K562 (cell line): Measurements from ENCODE around the gene JUND. TPM values are rescaled to one million over a fixed set of nuclear protein-coding genes. Genes with fewer than 3 reads are reported as not detected.

Experiments
- CREB5 ChIP-seq: fragments of 250-450 bp; sonication (Bioruptor Pico); IDR thresholded peaks from 2 replicates; pipeline ENCODE4 v1.5.0; 2020; ENCODE audit warnings: mild to moderate bottlenecking
- DNMT1 ChIP-seq: fragments of 450-650 bp; IDR thresholded peaks from 2 replicates; pipeline ENCODE4 v1.6.1; 2016; ENCODE audit warnings: antibody characterized with exemption, mild to moderate bottlenecking
- ESRRB ChIP-seq: fragments of 250-450 bp; sonication (Bioruptor Pico); IDR thresholded peaks from 2 replicates; pipeline ENCODE4 v1.5.0; 2020; ENCODE audit warnings: mild to moderate bottlenecking, moderate library complexity, borderline replicate concordance
- IRF9 ChIP-seq: fragments of 450-650 bp; IDR thresholded peaks from 2 replicates; pipeline ENCODE4 v1.6.1; 2016; ENCODE audit warnings: missing biosample characterization, missing genetic modification characterization
- NCOA6 ChIP-seq: fragments of 450-650 bp; IDR thresholded peaks from 2 replicates; pipeline ENCODE4 v1.6.1; 2017; ENCODE audit warnings: mild to moderate bottlenecking
- PCBP1 ChIP-seq: fragments of 200-400 bp; formaldehyde crosslinking; IDR thresholded peaks from 2 replicates; pipeline ENCODE4 v1.6.1; 2018; ENCODE audit warnings: mild to moderate bottlenecking, low read depth, low read length; ENCODE audit not compliant: poor library complexity, severe bottlenecking
- RERE ChIP-seq: sonication (generic); formaldehyde crosslinking; IDR thresholded peaks from 2 replicates; pipeline ENCODE4 v1.8.0; 2023; ENCODE audit warnings: missing genetic modification reagents, mild to moderate bottlenecking, borderline replicate concordance
- SAP30 ChIP-seq: fragments of 200-600 bp; sonication (generic); IDR thresholded peaks from 2 replicates; pipeline ENCODE4 v1.6.1; 2012; ENCODE audit warnings: borderline replicate concordance, low read depth, mild to moderate bottlenecking, moderate library complexity, low read length, control low read depth, inconsistent platforms; ENCODE audit not compliant: insufficient read depth, poor library complexity, severe bottlenecking
- U2AF1 ChIP-seq: fragments of 200-400 bp; formaldehyde crosslinking; optimal IDR thresholded peaks from 2 replicates; pipeline ENCODE3; 2017; ENCODE audit warnings: mild to moderate bottlenecking, low read depth, low read length, moderate library complexity
- USF2 ChIP-seq: sonication (generic); formaldehyde crosslinking; IDR thresholded peaks from 2 replicates; pipeline ENCODE4 v1.5.0; 2020; ENCODE audit warnings: missing genetic modification reagents
- ZNF23 ChIP-seq: fragments of 250-450 bp; sonication (Bioruptor Pico); IDR thresholded peaks from 2 replicates; pipeline ENCODE4 v1.4.0; 2020; ENCODE audit warnings: mild to moderate bottlenecking
- ZNF766 ChIP-seq: fragments of 200-800 bp; sonication (Bioruptor generic); conservative IDR thresholded peaks from 2 replicates; pipeline ENCODE4 v1.6.1; 2016; ENCODE audit warnings: missing genetic modification characterization, missing compliant biosample characterization
- polyA plus RNA-seq, 8 experiments: library from polyadenylated mRNA; depleted of rRNA in 4 of 8; stranded (reverse) in 5 of 8; unstranded in 3 of 8; fragments of >200 nt; fragmentation: Nextera tagmentation in 2 of 8; fragmentation: Illumina TruSeq in 1 of 8; extraction: Ambion mirVana in 2 of 8; extraction: Trizol in 1 of 8; gene quantifications; 2 replicates each; pipeline versions ENCODE4 v1.2.1 to v1.2.3, GENCODE V29; 2011 to 2014; ENCODE audit warnings: inconsistent platforms in 1 of 8, missing spikeins in 1 of 8
- total RNA-seq, 7 experiments: library from RNA; depleted of rRNA in 6 of 7; stranded (reverse); fragments of >200 nt in 6 of 7; fragmentation: Illumina TruSeq in 2 of 7; extraction: Trizol in 2 of 7; gene quantifications; 2 replicates each; pipeline versions ENCODE4 v1.2.1 to v1.2.3, GENCODE V29; 2011 to 2021; ENCODE audit warnings: low replicate concordance in 1 of 7
- TF ChIP-seq, protein P1 (sequence below): fragments of 250-450 bp; sonication (Bioruptor Pico); IDR thresholded peaks from 2 replicates; pipeline ENCODE4 v1.4.0; 2020; ENCODE audit warnings: mild to moderate bottlenecking, moderate library complexity

JUND gene
- total and polyA plus RNA-seq, 9 of the 15 experiments (the other 6 are each of a cell fraction or from before 2014, with no cell fraction given): 6.4 to 286 (median 42.3) TPM

- TF ChIP-seq RERE (CRISPR knock-in tag) (no peak), ZNF766 (CRISPR knock-in tag) (peak; percentile 69; the same call in 1 of the 2 replicates), ESRRB (CRISPR knock-in tag) (0 out of 2 replicates have a peak, but pooled peaks have one; percentile 20), DNMT1 (no peak), SAP30 (no peak), CREB5 (CRISPR knock-in tag) (no peak), PCBP1 (no peak), ZNF23 (CRISPR knock-in tag) (no peak), NCOA6 (no peak), U2AF1 (no peak), USF2 (no peak), IRF9 (tag) (no peak)
- TF ChIP-seq, protein P1, sequence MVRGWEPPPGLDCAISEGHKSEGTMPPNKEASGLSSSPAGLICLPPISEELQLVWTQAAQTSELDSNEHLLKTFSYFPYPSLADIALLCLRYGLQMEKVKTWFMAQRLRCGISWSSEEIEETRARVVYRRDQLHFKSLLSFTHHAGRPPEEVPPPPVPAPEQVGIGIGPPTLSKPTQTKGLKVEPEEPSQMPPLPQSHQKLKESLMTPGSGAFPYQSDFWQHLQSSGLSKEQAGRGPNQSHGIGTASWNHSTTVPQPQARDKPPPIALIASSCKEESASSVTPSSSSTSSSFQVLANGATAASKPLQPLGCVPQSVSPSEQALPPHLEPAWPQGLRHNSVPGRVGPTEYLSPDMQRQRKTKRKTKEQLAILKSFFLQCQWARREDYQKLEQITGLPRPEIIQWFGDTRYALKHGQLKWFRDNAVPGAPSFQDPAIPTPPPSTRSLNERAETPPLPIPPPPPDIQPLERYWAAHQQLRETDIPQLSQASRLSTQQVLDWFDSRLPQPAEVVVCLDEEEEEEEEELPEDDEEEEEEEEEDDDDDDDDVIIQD (CRISPR knock-in tag): no peak
Measured at GRCh38 chr19:18292810-18293641, 11.6 kb upstream of the JUND start (continued).
